Uterine smooth muscle cell (primary cell): ENCODE measurements around the gene CACNG4. TPM values are rescaled to one million over a fixed set of nuclear protein-coding genes. Genes with fewer than 3 reads are reported as not detected.

Experiments used
- total RNA-seq: library from RNA; depleted of rRNA; stranded (reverse); fragments of >200 nt; gene quantifications from 2 replicates; pipeline ENCODE4 v1.2.3, GENCODE V29; 2014

CACNG4 gene
- total RNA-seq: not detected in 2 replicates

GRCh38 chr17:66963909-66964771 lies at the start of gene CACNG4:
CACNG4 (plus strand) TSS chr17:66964707; CDS start chr17:66964912, 205 bp downstream.

GRCh38 chr17:67044016-67044772 lies 79.7 kb downstream of the CACNG4 start, which contains the start of gene CACNG1:
CACNG1 (plus strand) TSS chr17:67044554; CDS start chr17:67044661, 107 bp downstream.

Other genes starting within 250 kb of the CACNG4 start
- gene CACNG5, start 129.6 kb upstream of the CACNG4 start, total RNA-seq: not detected in 2 replicates
- not detected in 2 replicates for gene CACNG1, start 79.8 kb downstream of the CACNG4 start, total RNA-seq